Measurements from ENCODE around the gene BAIAP2L2.

- TF ChIP-seq CTCF (IDR thresholded peaks at IDR 0.05; ENCODE audit: insufficient read depth, low read length) (no peak), POLR2AphosphoS5 (IDR thresholded peaks at IDR 0.05; ENCODE audit: low read depth) (no peak)
Measured at GRCh38 chr22:38139901-38140300, 29.4 kb upstream of the BAIAP2L2 start.

All from HL-60 (cell line).